Activated B cell treated with CpG ODN at 0.5 μM for 24 hours (primary cell): ENCODE results near the gene KTN1. TPM values are rescaled to one million over a fixed set of nuclear protein-coding genes. Genes with fewer than 3 reads are reported as not detected.

Experiments used
- ATAC-seq: fragments of 200-7000 bp; cut with Tn5 transposase; one replicate; pipeline ENCODE4 v1.10.0; 2021; ENCODE audit warnings: low read depth, mild to moderate bottlenecking, moderate library complexity
- CTCF ChIA-PET: fragments of 350-600 bp; sonication (Branson Sonifier 250); formaldehyde crosslinking; loops from one replicate; lab custom pipeline; 2021; ENCODE audit warnings: antibody characterized with exemption; lab: Charles Lee
- POLR2A ChIA-PET: fragments of 350-600 bp; sonication (Branson Sonifier 250); formaldehyde crosslinking; loops from one replicate; lab custom pipeline; 2021; ENCODE audit warnings: antibody characterized with exemption; lab: Charles Lee
- DNase-seq: peaks from one replicate; pipeline ENCODE4 v3.0.0; 2022
- H3K27ac Mint-ChIP-seq: one replicate; pipeline ENCODE4 v1.8.0; 2020; ENCODE audit warnings: mixed read lengths
- H3K27me3 Mint-ChIP-seq: one replicate; pipeline ENCODE4 v1.8.0; 2021; ENCODE audit warnings: mixed read lengths
- H3K36me3 Mint-ChIP-seq: one replicate; pipeline ENCODE4 v1.8.0; 2021; ENCODE audit warnings: low read depth, mixed read lengths
- H3K4me1 Mint-ChIP-seq: one replicate; pipeline ENCODE4 v1.8.0; 2021; ENCODE audit warnings: mixed read lengths
- H3K4me3 Mint-ChIP-seq: one replicate; pipeline ENCODE4 v1.8.0; 2020; ENCODE audit warnings: mild to moderate bottlenecking, mixed read lengths
- H3K9me3 Mint-ChIP-seq: one replicate; pipeline ENCODE4 v1.8.0; 2020; ENCODE audit warnings: mixed read lengths
- intact Hi-C: fragments of 100-400 bp; cut with micrococcal nuclease; formaldehyde crosslinking; loops from one replicate; pipeline ENCODE4 v1.15.1; 2024
- total RNA-seq: library from RNA; stranded (reverse); gene quantifications from 2 replicates; pipeline ENCODE4 v1.2.3, GENCODE V29; 2022
- TF ChIP-seq, protein P1 (sequence below): fragments of 200-600 bp; IDR thresholded peaks from one replicate; pipeline ENCODE4 v1.8.0; 2022; ENCODE audit warnings: antibody characterized with exemption, mild to moderate bottlenecking

Gene KTN1
- total RNA-seq, 1 donor from 2014 or later: 116 TPM

DNA sequence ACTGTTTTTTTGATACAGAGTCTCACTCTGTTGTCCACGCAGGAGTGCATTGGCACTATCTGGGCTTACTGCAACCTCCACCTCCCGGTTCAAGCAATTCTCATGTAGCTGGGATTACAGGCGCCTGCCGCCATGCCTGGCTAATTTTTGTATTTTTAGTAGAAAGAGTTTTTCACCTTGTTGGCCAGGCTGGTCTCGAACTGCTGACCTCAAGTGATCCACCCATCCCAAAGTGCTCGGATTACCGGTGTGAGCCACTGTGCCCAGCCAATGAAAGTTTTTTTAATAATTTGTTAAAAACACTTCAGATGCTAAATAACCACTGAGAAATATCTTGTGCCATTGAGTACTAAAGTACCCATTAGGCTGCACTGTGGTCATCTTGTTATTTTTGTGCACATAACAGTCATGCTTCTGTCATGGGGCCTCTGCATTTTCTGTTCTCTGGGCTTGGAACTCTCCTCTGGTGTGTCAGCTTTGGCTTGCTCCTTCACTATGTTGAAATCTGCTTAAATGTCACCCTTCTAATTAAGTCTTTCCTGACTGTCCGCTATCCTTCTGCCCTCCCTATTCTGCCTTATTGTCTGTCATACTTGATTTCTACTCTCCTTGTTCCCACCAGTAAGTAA lies 105.1 kb downstream of the KTN1 start:
- no peak overlapping the region for H3K27ac Mint-ChIP-seq
- ChIA-PET POLR2A (no interaction called here), CTCF (no interaction called here)
- peaks cover 3% of the 10 kb centered on the region for H3K4me1 Mint-ChIP-seq
- no peak overlapping the region for H3K4me3 Mint-ChIP-seq
- H3K36me3 Mint-ChIP-seq: peaks cover 68% of the 10 kb centered on the region
- DNase-seq (no peak), ATAC-seq (no peak)
- H3K9me3 Mint-ChIP-seq: peaks cover 7% of the 10 kb centered on the region
- no peaks in the 10 kb centered on the region for H3K27me3 Mint-ChIP-seq
- TF ChIP-seq, protein P1, sequence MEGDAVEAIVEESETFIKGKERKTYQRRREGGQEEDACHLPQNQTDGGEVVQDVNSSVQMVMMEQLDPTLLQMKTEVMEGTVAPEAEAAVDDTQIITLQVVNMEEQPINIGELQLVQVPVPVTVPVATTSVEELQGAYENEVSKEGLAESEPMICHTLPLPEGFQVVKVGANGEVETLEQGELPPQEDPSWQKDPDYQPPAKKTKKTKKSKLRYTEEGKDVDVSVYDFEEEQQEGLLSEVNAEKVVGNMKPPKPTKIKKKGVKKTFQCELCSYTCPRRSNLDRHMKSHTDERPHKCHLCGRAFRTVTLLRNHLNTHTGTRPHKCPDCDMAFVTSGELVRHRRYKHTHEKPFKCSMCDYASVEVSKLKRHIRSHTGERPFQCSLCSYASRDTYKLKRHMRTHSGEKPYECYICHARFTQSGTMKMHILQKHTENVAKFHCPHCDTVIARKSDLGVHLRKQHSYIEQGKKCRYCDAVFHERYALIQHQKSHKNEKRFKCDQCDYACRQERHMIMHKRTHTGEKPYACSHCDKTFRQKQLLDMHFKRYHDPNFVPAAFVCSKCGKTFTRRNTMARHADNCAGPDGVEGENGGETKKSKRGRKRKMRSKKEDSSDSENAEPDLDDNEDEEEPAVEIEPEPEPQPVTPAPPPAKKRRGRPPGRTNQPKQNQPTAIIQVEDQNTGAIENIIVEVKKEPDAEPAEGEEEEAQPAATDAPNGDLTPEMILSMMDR: no peak
- intact Hi-C loops: no loop called here

DNA sequence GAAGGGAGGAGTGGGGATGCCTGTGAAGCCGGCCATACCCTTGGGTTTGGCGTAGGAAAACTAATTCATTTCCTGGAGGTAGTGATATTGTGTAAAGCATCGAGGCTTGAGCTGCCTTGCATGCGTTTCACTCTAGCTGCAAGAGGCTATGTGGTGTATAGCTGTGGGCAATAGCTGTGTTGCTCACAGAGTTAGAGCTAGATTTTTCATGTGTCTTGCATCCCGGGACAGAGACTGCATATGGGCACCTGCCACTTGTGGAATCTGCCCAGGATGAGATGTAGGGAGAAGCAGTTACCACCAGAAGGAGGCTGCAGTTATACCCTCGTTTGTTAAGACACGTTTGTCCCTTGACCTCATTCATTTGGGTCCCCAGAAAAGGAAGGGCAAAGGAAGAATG lies 106.7 kb downstream of the KTN1 start:
- ChIA-PET POLR2A (no interaction called here), CTCF (no interaction called here)
- Mint-ChIP-seq H3K36me3 (peaks cover 52% of the 10 kb centered on the region), H3K9me3 (peaks cover 7% of the 10 kb centered on the region), H3K27me3 (no peaks in the 10 kb centered on the region), H3K4me3 (no peak overlapping the region), H3K27ac (no peak overlapping the region), H3K4me1 (peaks cover 16% of the 10 kb centered on the region)
- intact Hi-C loops: no loop called here
- TF ChIP-seq, protein P1: no peak
- no peak for DNase-seq
- no peak for ATAC-seq

DNA sequence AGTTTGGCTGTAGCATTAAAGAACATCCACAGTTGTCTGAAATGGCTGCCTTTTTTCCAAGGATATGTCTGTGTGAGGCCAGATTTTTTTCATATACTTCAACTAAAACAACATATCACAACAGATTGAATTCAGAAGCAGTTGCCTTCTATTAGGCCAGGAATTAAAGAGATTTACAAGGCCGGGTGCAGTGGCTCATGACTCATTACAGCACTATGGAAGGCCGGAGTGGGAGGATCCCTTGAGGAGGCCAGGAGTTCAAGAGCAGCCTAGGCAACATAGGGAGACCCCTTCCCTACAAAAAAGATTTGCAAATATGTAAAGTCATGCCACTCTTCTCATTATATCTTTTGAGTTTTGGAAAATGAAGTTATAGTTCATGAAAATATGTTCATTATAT lies 108.6 kb downstream of the KTN1 start:
- Mint-ChIP-seq H3K36me3 (peaks cover 40% of the 10 kb centered on the region), H3K9me3 (peaks cover 7% of the 10 kb centered on the region), H3K27ac (no peak overlapping the region), H3K4me1 (peaks cover 19% of the 10 kb centered on the region), H3K4me3 (no peak overlapping the region), H3K27me3 (no peaks in the 10 kb centered on the region)
- ChIA-PET POLR2A (no interaction called here), CTCF (no interaction called here)
- intact Hi-C loops: no loop called here
- ATAC-seq (no peak), DNase-seq (no peak)
- TF ChIP-seq, protein P1: no peak

DNA sequence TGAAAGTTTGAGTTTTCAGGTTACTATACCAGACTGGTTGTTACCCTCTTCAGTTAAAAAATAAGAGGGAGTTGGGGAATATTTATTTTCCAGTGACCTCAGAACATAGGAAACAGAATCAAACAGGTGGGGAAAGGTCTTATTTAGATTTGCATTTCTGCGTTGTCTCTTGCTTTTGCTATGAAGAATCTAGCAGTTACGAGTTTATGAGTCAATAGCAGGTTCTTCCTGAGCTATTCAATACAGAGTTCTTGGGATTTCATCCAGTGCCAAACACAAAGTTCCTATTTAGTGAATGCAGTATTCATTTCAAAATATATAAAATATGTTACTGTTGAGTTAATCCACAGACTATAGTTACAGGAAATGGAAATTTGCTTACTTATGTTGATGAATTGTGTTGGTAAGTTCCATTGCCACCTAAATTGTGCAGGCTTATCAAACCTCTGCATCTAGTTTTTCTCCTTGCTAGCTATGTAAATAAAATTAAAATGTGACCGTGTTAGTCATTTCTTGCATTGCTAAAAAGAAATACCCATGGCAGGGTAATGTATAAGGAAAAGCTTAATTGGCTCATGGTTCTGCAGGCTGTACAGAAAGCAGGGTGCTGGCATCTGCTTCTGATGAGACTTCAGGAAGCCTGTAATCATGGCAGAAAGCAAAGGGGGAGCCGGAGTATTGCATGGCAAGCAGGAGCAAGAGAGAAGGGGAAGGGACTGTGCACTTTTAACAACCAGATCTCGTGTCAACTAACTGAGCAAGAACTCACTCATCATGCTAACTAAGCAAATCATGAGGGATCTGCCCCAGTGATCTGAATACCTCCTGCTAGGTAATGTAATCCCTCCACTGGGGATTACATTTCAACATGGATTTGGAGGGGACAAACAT lies 110.2 kb downstream of the KTN1 start:
- peaks cover 25% of the 10 kb centered on the region for H3K36me3 Mint-ChIP-seq
- DNase-seq (no peak), ATAC-seq (peak; percentile 37)
- H3K27ac Mint-ChIP-seq: no peak overlapping the region
- H3K4me3 Mint-ChIP-seq: no peak overlapping the region
- no peaks in the 10 kb centered on the region for H3K27me3 Mint-ChIP-seq
- ChIA-PET POLR2A (no interaction called here), CTCF (interaction anchor here (1.9 kb wide), 1 partner anchor 650 kb away, joined by 6 read pairs; no protein-coding TSS in a partner anchor)
- peaks cover 7% of the 10 kb centered on the region for H3K9me3 Mint-ChIP-seq
- TF ChIP-seq, protein P1: no peak
- intact Hi-C loops: no loop called here
- H3K4me1 Mint-ChIP-seq: peaks cover 19% of the 10 kb centered on the region

DNA sequence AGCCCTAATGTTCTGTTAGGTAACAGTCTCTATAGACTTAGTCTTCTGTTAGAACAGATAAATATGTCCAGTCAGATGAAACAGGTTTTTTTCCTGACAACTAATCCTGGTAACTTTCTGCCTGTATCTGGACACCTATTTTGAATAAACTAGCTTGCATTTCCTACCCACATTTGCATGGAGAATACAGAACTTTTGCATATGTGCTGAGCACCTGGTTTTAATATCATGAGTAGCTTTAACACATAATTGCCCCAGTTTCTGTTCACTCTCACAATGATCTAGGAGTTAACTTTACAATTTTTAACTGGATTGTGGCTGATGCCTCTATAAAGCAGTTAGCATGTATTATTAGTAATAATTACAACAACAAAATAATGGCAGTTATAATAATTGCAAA lies 111.7 kb downstream of the KTN1 start:
- Mint-ChIP-seq H3K27me3 (no peaks in the 10 kb centered on the region), H3K36me3 (peaks cover 14% of the 10 kb centered on the region), H3K27ac (no peak overlapping the region), H3K4me3 (no peak overlapping the region), H3K9me3 (peaks cover 7% of the 10 kb centered on the region), H3K4me1 (peaks cover 19% of the 10 kb centered on the region)
- CTCF ChIA-PET: interaction anchor here (1.9 kb wide), 1 partner anchor 649 kb away, joined by 6 read pairs; no protein-coding TSS in a partner anchor
- ATAC-seq: no peak
- TF ChIP-seq, protein P1: no peak
- POLR2A ChIA-PET: no interaction called here
- intact Hi-C loops: no loop called here
- no peak for DNase-seq
